ENCODE results near the gene RASA2.

DNA sequence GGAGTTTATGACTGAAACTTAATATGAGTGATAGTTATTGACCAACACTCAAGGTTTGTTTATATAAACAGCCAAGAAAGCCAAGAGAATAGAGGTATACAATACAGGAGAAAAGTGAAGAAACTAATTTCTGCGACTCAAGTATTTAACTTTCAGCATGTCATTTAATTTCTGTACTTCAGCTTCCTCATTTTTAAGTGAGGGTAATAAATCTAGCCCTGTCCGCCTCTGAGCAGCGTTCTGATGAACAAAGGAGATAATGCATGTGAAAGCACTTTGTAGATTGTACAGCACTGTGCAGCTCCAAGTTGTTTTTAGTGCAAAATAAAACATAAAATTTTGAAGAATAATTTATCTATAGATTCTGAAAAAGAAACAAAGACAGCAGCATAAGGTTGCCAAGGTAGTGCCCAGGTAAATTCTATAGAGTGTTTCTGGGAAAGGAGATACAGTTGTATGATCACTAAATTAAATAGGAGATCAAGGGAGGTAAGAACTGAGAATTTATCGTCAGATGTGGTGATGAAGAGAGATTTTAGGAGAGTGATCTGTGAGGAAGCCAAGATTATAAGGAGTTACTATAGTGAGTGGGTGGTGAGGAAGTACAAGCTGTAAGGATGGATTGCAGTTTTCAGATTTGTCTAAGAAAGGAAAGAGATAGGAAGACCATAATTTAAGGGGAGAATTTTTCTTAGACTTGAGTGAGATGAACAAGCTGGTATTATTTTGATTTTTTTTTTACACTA lies 71.3 kb downstream of the RASA2 start:
- TF ChIP-seq, protein P1, sequence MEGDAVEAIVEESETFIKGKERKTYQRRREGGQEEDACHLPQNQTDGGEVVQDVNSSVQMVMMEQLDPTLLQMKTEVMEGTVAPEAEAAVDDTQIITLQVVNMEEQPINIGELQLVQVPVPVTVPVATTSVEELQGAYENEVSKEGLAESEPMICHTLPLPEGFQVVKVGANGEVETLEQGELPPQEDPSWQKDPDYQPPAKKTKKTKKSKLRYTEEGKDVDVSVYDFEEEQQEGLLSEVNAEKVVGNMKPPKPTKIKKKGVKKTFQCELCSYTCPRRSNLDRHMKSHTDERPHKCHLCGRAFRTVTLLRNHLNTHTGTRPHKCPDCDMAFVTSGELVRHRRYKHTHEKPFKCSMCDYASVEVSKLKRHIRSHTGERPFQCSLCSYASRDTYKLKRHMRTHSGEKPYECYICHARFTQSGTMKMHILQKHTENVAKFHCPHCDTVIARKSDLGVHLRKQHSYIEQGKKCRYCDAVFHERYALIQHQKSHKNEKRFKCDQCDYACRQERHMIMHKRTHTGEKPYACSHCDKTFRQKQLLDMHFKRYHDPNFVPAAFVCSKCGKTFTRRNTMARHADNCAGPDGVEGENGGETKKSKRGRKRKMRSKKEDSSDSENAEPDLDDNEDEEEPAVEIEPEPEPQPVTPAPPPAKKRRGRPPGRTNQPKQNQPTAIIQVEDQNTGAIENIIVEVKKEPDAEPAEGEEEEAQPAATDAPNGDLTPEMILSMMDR (IDR thresholded peaks at IDR 0.05), result no peak
- no peak for TF ChIP-seq POLR2A (IDR thresholded peaks at IDR 0.05)
- no peak for TF ChIP-seq POLR2AphosphoS5 (IDR thresholded peaks at IDR 0.05)
- no peak for TF ChIP-seq EP300 (IDR thresholded peaks at IDR 0.05)

Data from stomach (tissue), 4 donors.